ENCODE measurements around the gene CARD10. TPM values are rescaled to one million over a fixed set of nuclear protein-coding genes. Genes with fewer than 3 reads are reported as not detected.

Gene CARD10
- total and polyA plus RNA-seq, 2 of the 13 experiments (the other 11 are each of a cell fraction or from before 2014, with no cell fraction given), result 35.2 to 55.8 TPM

DNA sequence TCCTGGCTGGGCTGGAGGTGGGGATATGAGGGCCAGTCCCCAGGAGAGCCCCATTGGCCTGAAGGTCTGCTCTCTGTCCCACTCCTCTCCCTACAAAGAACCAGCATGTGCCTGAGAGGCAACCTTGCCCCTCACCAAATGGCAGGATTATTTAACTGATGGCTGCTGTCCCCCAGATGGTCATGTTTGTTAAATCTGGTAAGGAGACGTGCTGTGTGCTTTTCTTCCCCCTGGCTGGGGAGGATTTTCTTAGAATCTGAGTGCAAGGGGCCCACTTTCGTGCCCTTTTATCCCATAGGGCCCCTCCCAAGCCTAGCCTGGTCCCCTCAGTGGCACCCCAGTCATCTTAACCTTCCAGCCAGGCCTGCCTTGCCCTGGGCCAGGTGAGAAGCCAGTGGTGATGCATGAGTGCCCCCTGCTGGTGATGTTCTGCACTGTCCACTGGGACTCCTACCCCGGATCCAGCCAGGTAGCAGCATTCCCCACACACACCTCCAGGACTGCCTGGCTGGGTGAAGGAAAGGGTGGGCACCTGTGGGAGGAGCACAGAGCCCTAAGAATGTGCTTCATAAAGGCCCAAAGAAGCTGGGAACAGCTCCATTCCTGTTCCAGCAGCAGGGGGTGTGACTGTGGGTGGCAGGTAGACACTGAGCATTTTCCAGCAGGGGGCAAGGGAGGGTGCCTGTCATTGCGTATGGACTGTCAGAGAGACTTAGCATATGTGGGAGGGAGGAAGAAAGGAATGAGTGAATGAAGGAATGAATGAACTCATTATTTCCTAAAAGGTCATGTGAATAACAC, 61.9 kb downstream of the CARD10 start (continued):
- TF ChIP-seq ZNF326 (CRISPR knock-in tag; IDR thresholded peaks at IDR 0.05; ENCODE audit: borderline replicate concordance) (no peak), ZNF329 (CRISPR knock-in tag; IDR thresholded peaks at IDR 0.05; ENCODE audit: low read depth) (no peak), MAFF (IDR thresholded peaks at IDR 0.05; ENCODE audit: low read depth, low read length) (no peak), ZKSCAN1 (IDR thresholded peaks at IDR 0.05; ENCODE audit: low read length) (no peak), POLR2AphosphoS2 (IDR thresholded peaks at IDR 0.05; ENCODE audit: low read depth, low read length) (no peak), REXO4 (CRISPR knock-in tag; IDR thresholded peaks at IDR 0.05; ENCODE audit: borderline replicate concordance) (no peak), ZFX (CRISPR knock-in tag; IDR thresholded peaks at IDR 0.05; ENCODE audit: low read depth) (peak; percentile 42; the same call in 1 of the 2 replicates), SMC3 (IDR thresholded peaks at IDR 0.05; ENCODE audit: low read length) (peak; percentile 89), KDM5B (CRISPR knock-in tag; IDR thresholded peaks at IDR 0.05; ENCODE audit: borderline replicate concordance) (0 out of 2 replicates have a peak, but pooled peaks have one; percentile 14), ZNF572 (CRISPR knock-in tag; IDR thresholded peaks at IDR 0.05) (peak; percentile 12; the same call in 1 of the 2 replicates), TGIF2 (CRISPR knock-in tag; IDR thresholded peaks at IDR 0.05) (no peak), ZNF468 (CRISPR knock-in tag; IDR thresholded peaks at IDR 0.05) (no peak), ZNF34 (CRISPR knock-in tag; IDR thresholded peaks at IDR 0.05; ENCODE audit: borderline replicate concordance) (no peak), RNF2 (conservative IDR thresholded peaks at IDR 0.05; ENCODE audit: low read depth) (no peak), HNF4A (CRISPR knock-in tag; IDR thresholded peaks at IDR 0.05) (no peak), ZNF160 (CRISPR knock-in tag; IDR thresholded peaks at IDR 0.05) (no peak), ZNF773 (CRISPR knock-in tag; IDR thresholded peaks at IDR 0.05; ENCODE audit: borderline replicate concordance) (no peak)
- TF ChIP-seq, protein P1, sequence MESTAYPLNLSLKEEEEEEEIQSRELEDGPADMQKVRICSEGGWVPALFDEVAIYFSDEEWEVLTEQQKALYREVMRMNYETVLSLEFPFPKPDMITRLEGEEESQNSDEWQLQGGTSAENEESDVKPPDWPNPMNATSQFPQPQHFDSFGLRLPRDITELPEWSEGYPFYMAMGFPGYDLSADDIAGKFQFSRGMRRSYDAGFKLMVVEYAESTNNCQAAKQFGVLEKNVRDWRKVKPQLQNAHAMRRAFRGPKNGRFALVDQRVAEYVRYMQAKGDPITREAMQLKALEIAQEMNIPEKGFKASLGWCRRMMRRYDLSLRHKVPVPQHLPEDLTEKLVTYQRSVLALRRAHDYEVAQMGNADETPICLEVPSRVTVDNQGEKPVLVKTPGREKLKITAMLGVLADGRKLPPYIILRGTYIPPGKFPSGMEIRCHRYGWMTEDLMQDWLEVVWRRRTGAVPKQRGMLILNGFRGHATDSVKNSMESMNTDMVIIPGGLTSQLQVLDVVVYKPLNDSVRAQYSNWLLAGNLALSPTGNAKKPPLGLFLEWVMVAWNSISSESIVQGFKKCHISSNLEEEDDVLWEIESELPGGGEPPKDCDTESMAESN (CRISPR knock-in tag; conservative IDR thresholded peaks at IDR 0.05), result peak; percentile 52; the same call in 1 of the 2 replicates
- TF ChIP-seq, protein P2, sequence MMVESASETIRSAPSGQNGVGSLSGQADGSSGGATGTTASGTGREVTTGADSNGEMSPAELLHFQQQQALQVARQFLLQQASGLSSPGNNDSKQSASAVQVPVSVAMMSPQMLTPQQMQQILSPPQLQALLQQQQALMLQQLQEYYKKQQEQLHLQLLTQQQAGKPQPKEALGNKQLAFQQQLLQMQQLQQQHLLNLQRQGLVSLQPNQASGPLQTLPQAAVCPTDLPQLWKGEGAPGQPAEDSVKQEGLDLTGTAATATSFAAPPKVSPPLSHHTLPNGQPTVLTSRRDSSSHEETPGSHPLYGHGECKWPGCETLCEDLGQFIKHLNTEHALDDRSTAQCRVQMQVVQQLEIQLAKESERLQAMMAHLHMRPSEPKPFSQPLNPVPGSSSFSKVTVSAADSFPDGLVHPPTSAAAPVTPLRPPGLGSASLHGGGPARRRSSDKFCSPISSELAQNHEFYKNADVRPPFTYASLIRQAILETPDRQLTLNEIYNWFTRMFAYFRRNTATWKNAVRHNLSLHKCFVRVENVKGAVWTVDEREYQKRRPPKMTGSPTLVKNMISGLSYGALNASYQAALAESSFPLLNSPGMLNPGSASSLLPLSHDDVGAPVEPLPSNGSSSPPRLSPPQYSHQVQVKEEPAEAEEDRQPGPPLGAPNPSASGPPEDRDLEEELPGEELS (CRISPR knock-in tag; IDR thresholded peaks at IDR 0.05), result no peak
- TF ChIP-seq, protein P3, sequence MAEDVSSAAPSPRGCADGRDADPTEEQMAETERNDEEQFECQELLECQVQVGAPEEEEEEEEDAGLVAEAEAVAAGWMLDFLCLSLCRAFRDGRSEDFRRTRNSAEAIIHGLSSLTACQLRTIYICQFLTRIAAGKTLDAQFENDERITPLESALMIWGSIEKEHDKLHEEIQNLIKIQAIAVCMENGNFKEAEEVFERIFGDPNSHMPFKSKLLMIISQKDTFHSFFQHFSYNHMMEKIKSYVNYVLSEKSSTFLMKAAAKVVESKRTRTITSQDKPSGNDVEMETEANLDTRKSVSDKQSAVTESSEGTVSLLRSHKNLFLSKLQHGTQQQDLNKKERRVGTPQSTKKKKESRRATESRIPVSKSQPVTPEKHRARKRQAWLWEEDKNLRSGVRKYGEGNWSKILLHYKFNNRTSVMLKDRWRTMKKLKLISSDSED (CRISPR knock-in tag; IDR thresholded peaks at IDR 0.05), result 0 out of 2 replicates have a peak, but pooled peaks have one; percentile 35
- TF ChIP-seq, protein P4, sequence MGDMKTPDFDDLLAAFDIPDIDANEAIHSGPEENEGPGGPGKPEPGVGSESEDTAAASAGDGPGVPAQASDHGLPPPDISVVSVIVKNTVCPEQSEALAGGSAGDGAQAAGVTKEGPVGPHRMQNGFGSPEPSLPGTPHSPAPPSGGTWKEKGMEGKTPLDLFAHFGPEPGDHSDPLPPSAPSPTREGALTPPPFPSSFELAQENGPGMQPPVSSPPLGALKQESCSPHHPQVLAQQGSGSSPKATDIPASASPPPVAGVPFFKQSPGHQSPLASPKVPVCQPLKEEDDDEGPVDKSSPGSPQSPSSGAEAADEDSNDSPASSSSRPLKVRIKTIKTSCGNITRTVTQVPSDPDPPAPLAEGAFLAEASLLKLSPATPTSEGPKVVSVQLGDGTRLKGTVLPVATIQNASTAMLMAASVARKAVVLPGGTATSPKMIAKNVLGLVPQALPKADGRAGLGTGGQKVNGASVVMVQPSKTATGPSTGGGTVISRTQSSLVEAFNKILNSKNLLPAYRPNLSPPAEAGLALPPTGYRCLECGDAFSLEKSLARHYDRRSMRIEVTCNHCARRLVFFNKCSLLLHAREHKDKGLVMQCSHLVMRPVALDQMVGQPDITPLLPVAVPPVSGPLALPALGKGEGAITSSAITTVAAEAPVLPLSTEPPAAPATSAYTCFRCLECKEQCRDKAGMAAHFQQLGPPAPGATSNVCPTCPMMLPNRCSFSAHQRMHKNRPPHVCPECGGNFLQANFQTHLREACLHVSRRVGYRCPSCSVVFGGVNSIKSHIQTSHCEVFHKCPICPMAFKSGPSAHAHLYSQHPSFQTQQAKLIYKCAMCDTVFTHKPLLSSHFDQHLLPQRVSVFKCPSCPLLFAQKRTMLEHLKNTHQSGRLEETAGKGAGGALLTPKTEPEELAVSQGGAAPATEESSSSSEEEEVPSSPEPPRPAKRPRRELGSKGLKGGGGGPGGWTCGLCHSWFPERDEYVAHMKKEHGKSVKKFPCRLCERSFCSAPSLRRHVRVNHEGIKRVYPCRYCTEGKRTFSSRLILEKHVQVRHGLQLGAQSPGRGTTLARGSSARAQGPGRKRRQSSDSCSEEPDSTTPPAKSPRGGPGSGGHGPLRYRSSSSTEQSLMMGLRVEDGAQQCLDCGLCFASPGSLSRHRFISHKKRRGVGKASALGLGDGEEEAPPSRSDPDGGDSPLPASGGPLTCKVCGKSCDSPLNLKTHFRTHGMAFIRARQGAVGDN (CRISPR knock-in tag; IDR thresholded peaks at IDR 0.05), result peak; percentile 38; the same call in 1 of the 2 replicates

All from HepG2 (cell line).